ENCODE results near the gene GLP2R.
A peak's percentile ranks its signal among the peaks of the same experiment; 100 is the strongest.

The GLP2R gene

GRCh38 chr17:9874722-9875121, 49.0 kb downstream of the GLP2R start:
- Mint-ChIP-seq H3K27ac (no peak overlapping the region), H3K27me3 (ENCODE audit: low read depth) (peaks cover 3% of the 10 kb centered on the region), H3K9me3 (peaks cover 1% of the 10 kb centered on the region), H3K4me3 (no peak overlapping the region), H3K4me1 (peaks cover 12% of the 10 kb centered on the region), H3K36me3 (ENCODE audit: low read depth) (no peaks in the 10 kb centered on the region)
- no peak for TF ChIP-seq CTCF (IDR thresholded peaks at IDR 0.05; ENCODE audit: unreplicated experiment in 3 of 3)

- Mint-ChIP-seq H3K36me3 (ENCODE audit: low read depth) (no peaks in the 10 kb centered on the region), H3K4me1 (peaks cover 12% of the 10 kb centered on the region), H3K4me3 (no peak overlapping the region), H3K27ac (peak overlapping the region in 2 of 3 experiments; percentile 37 to 68), H3K27me3 (ENCODE audit: low read depth) (peaks cover 3% of the 10 kb centered on the region), H3K9me3 (peaks cover 8% of the 10 kb centered on the region)
- no peak for TF ChIP-seq CTCF (IDR thresholded peaks at IDR 0.05; ENCODE audit: unreplicated experiment in 3 of 3)
These were observed 49.7 kb downstream of the GLP2R start for GRCh38 chr17:9875441-9875840.

- H3K4me3 Mint-ChIP-seq: no peak overlapping the region
- no peak for TF ChIP-seq CTCF (IDR thresholded peaks at IDR 0.05; ENCODE audit: unreplicated experiment in 3 of 3)
- H3K36me3 Mint-ChIP-seq (ENCODE audit: low read depth): no peaks in the 10 kb centered on the region
- H3K27ac Mint-ChIP-seq: no peak overlapping the region
- H3K27me3 Mint-ChIP-seq (ENCODE audit: low read depth): no peaks in the 10 kb centered on the region
- peaks cover 30% of the 10 kb centered on the region for H3K9me3 Mint-ChIP-seq
- H3K4me1 Mint-ChIP-seq: peaks cover 12% of the 10 kb centered on the region
These were observed 52.6 kb downstream of the GLP2R start for GRCh38 chr17:9878356-9878755.

GRCh38 chr17:9878786-9879525, 53.2 kb downstream of the GLP2R start:
- H3K4me3 Mint-ChIP-seq: no peak overlapping the region
- TF ChIP-seq CTCF (IDR thresholded peaks at IDR 0.05; ENCODE audit: unreplicated experiment in 3 of 3): no peak
- no peaks in the 10 kb centered on the region for H3K36me3 Mint-ChIP-seq (ENCODE audit: low read depth)
- H3K27ac Mint-ChIP-seq: no peak overlapping the region
- peaks cover 33% of the 10 kb centered on the region for H3K9me3 Mint-ChIP-seq
- H3K4me1 Mint-ChIP-seq: peaks cover 12% of the 10 kb centered on the region
- no peaks in the 10 kb centered on the region for H3K27me3 Mint-ChIP-seq (ENCODE audit: low read depth)

- TF ChIP-seq CTCF (IDR thresholded peaks at IDR 0.05; ENCODE audit: unreplicated experiment in 3 of 3): no peak
- H3K27me3 Mint-ChIP-seq (ENCODE audit: low read depth): no peaks in the 10 kb centered on the region
- no peak overlapping the region for H3K4me3 Mint-ChIP-seq
- no peaks in the 10 kb centered on the region for H3K36me3 Mint-ChIP-seq (ENCODE audit: low read depth)
- no peak overlapping the region for H3K27ac Mint-ChIP-seq
- H3K4me1 Mint-ChIP-seq: peaks cover 5% of the 10 kb centered on the region
- H3K9me3 Mint-ChIP-seq: peaks cover 38% of the 10 kb centered on the region
These were observed 54.9 kb downstream of the GLP2R start for GRCh38 chr17:9880582-9880999.

GRCh38 chr17:9883451-9883850, 57.7 kb downstream of the GLP2R start:
- no peaks in the 10 kb centered on the region for H3K4me1 Mint-ChIP-seq
- H3K27me3 Mint-ChIP-seq (ENCODE audit: low read depth): peaks cover 4% of the 10 kb centered on the region
- TF ChIP-seq CTCF (IDR thresholded peaks at IDR 0.05; ENCODE audit: unreplicated experiment in 3 of 3): no peak
- H3K36me3 Mint-ChIP-seq (ENCODE audit: low read depth): no peaks in the 10 kb centered on the region
- no peak overlapping the region for H3K27ac Mint-ChIP-seq
- no peak overlapping the region for H3K4me3 Mint-ChIP-seq
- H3K9me3 Mint-ChIP-seq: peaks cover 38% of the 10 kb centered on the region
